ENCODE data around the gene RASSF4.

RASSF4 gene

DNA sequence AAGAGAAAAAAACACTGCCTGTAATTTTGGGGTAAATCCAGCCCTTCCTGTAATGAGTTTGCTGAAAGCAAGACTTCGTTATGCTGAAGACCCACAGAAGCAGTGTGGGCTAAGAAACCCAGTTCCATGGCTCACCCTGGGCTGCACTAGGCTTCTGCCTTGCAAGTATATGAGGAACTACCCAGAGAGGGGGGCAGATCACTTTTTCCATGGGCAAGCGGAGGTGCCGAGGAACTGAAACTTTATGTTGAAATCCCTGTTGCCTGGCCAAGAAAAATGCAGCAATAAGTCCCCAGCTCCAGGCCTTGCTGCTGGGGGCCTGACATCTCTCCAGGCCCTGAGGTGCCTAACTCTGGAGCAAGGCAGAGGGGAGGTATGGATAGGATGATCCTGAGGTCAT is 8.5 kb downstream of the RASSF4 start:
- peak; percentile 74 for DNase-seq
- Histone ChIP-seq H3K4ac (ENCODE audit: low read depth in 1 of 2, low read length in 2 of 2) (peak overlapping the region in 1 of 2 experiments; percentile 47), H3K27me3 (ENCODE audit: control insufficient read depth in 1 of 2, insufficient read depth in 1 of 2, low read length in 2 of 2) (no peaks in the 10 kb centered on the region), H3K9ac (ENCODE audit: low read length) (peak overlapping the region; percentile 74), H4K8ac (ENCODE audit: low read length) (no peak overlapping the region), H2AK5ac (ENCODE audit: low read length, severe bottlenecking) (peak overlapping the region; percentile 63), H2BK5ac (ENCODE audit: low read depth, low read length, poor library complexity, severe bottlenecking) (no peak overlapping the region), H2AFZ (ENCODE audit: low read depth, low read length) (no peak overlapping the region), H3K36me3 (ENCODE audit: control insufficient read depth in 1 of 2, insufficient read depth in 2 of 2, low read depth in 1 of 2, low read length in 2 of 2) (peaks cover 22 to 37% of the 10 kb centered on the region in 2 experiments), H3K4me2 (ENCODE audit: low read length, poor library complexity, severe bottlenecking) (no peak overlapping the region), H2BK120ac (ENCODE audit: low read depth, low read length) (peak overlapping the region; percentile 55), H2BK12ac (ENCODE audit: low read length in 2 of 2) (peak overlapping the region; percentile 65 to 69), H3K4me1 (ENCODE audit: control insufficient read depth, insufficient read depth, low read depth, low read length) (peaks cover 41% of the 10 kb centered on the region), H3K23ac (ENCODE audit: low read length in 2 of 2) (no peak overlapping the region), H3K14ac (ENCODE audit: low read length in 2 of 2) (peak overlapping the region in 1 of 2 experiments; percentile 53), H3K18ac (ENCODE audit: low read depth in 1 of 2, low read length in 2 of 2) (peak overlapping the region; percentile 74 to 77), H3K27ac (ENCODE audit: low read length, poor library complexity, severe bottlenecking) (no peak overlapping the region), H3K4me3 (ENCODE audit: insufficient read depth in 1 of 2, low read depth in 1 of 2, low read length in 2 of 2) (peak overlapping the region in 1 of 2 experiments; percentile 57), H3K79me1 (replicated peaks; ENCODE audit: low read length, poor library complexity, severe bottlenecking) (peaks cover 23% of the 10 kb centered on the region), H2BK15ac (ENCODE audit: low read depth, poor library complexity, severe bottlenecking) (no peak overlapping the region), H3K9me3 (ENCODE audit: control insufficient read depth, low read length) (no peaks in the 10 kb centered on the region), H4K91ac (ENCODE audit: low read length) (peak overlapping the region; percentile 70)
- WGBS = 84% methylated on average over 3 of the region's 3 CpGs

DNA sequence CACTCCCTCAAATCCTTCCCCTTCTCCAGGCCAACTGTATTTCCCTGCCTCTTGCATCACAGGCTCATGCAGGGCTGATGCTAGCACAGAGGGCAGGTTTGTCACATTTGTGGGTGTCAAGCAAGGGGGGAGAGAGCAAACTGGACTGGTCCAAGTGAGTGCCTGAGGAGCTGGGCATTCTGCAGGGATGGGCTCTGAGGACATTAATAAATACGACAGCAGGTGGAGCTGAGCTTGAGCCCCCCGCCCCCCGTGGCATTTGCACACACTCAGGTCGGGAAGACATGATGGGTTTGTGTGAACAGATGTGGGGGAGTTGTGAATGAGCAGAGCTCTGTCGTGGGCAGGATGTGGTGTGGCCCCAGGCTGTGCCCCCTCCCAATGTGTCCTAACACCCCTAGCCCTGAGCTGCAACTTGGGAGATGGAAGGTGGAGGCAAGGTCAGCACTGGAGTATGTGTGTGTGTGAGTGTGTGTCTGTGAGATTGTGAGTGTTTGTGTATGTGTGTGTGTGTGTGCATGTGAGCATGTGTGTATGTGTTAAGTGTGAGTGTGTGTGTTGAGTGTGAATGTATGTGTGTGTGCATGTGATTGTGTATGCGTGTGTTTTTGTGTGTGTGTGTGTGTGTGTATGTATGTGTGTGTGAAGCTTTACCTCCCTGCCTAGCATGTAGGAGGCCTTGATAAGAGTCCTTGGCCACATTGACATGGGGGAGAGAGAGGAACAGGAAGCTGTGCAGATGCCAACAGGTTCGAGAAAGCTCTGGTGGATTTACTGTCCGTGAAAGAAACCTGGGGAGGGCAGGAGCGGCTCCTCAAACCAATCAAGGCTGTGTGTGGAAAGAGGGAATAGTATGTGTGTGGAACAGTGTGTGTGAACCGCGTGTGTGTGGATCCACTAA is 9.1 kb downstream of the RASSF4 start:
- Histone ChIP-seq H2BK120ac (ENCODE audit: low read depth, low read length) (no peak overlapping the region), H3K9me3 (ENCODE audit: control insufficient read depth, low read length) (no peaks in the 10 kb centered on the region), H2BK15ac (ENCODE audit: low read depth, poor library complexity, severe bottlenecking) (no peak overlapping the region), H3K4ac (ENCODE audit: low read depth in 1 of 2, low read length in 2 of 2) (peak overlapping the region in 1 of 2 experiments; percentile 20), H2BK12ac (ENCODE audit: low read length in 2 of 2) (peak overlapping the region; percentile 65 to 69), H3K18ac (ENCODE audit: low read depth in 1 of 2, low read length in 2 of 2) (peak overlapping the region in 1 of 2 experiments; percentile 77), H3K27me3 (ENCODE audit: control insufficient read depth in 1 of 2, insufficient read depth in 1 of 2, low read length in 2 of 2) (no peaks in the 10 kb centered on the region), H3K36me3 (ENCODE audit: control insufficient read depth in 1 of 2, insufficient read depth in 2 of 2, low read depth in 1 of 2, low read length in 2 of 2) (peaks cover 22 to 40% of the 10 kb centered on the region in 2 experiments), H3K4me2 (ENCODE audit: low read length, poor library complexity, severe bottlenecking) (no peak overlapping the region), H3K79me1 (replicated peaks; ENCODE audit: low read length, poor library complexity, severe bottlenecking) (peaks cover 23% of the 10 kb centered on the region), H3K4me1 (ENCODE audit: control insufficient read depth, insufficient read depth, low read depth, low read length) (peaks cover 37% of the 10 kb centered on the region), H3K23ac (ENCODE audit: low read length in 2 of 2) (no peak overlapping the region), H2BK5ac (ENCODE audit: low read depth, low read length, poor library complexity, severe bottlenecking) (no peak overlapping the region), H3K9ac (ENCODE audit: low read length) (peak overlapping the region; percentile 74), H4K8ac (ENCODE audit: low read length) (peak overlapping the region; percentile 31), H2AK5ac (ENCODE audit: low read length, severe bottlenecking) (peak overlapping the region; percentile 1), H3K27ac (ENCODE audit: low read length, poor library complexity, severe bottlenecking) (no peak overlapping the region), H2AFZ (ENCODE audit: low read depth, low read length) (no peak overlapping the region), H3K14ac (ENCODE audit: low read length in 2 of 2) (peak overlapping the region in 1 of 2 experiments; percentile 53), H3K4me3 (ENCODE audit: insufficient read depth in 1 of 2, low read depth in 1 of 2, low read length in 2 of 2) (peak overlapping the region in 1 of 2 experiments; percentile 57), H4K91ac (ENCODE audit: low read length) (peak overlapping the region; percentile 70)
- DNase-seq = no peak
- 88% methylated on average over 11 of the region's 11 CpGs for WGBS

DNA sequence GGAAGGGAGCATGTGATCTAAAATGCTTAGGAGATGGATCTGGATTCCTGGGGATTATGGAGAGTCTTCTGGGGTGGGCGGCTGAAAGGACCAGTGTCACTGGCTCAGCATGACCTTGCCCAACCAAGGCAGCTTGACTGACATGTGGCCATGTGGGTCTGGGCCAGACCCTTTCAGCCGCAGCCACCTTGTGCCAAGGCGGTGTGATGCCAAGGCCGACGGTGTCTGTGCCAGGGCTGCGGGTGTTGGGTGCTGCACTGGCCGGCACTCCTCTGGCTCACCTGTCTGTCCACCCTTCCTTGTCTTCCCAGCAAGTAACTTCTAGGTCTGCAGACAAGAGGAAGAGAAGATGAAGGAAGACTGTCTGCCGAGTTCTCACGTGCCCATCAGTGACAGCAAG is 10.3 kb downstream of the RASSF4 start:
- Histone ChIP-seq H3K9ac (ENCODE audit: low read length) (no peak overlapping the region), H3K18ac (ENCODE audit: low read depth in 1 of 2, low read length in 2 of 2) (no peak overlapping the region), H3K27me3 (ENCODE audit: control insufficient read depth in 1 of 2, insufficient read depth in 1 of 2, low read length in 2 of 2) (no peaks in the 10 kb centered on the region), H3K27ac (ENCODE audit: low read length, poor library complexity, severe bottlenecking) (no peak overlapping the region), H3K4me3 (ENCODE audit: insufficient read depth in 1 of 2, low read depth in 1 of 2, low read length in 2 of 2) (no peak overlapping the region), H3K23ac (ENCODE audit: low read length in 2 of 2) (no peak overlapping the region), H3K79me1 (replicated peaks; ENCODE audit: low read length, poor library complexity, severe bottlenecking) (peaks cover 23% of the 10 kb centered on the region), H3K4ac (ENCODE audit: low read depth in 1 of 2, low read length in 2 of 2) (no peak overlapping the region), H4K91ac (ENCODE audit: low read length) (peak overlapping the region; percentile 1), H3K4me2 (ENCODE audit: low read length, poor library complexity, severe bottlenecking) (no peak overlapping the region), H4K8ac (ENCODE audit: low read length) (no peak overlapping the region), H2BK12ac (ENCODE audit: low read length in 2 of 2) (no peak overlapping the region), H2BK5ac (ENCODE audit: low read depth, low read length, poor library complexity, severe bottlenecking) (no peak overlapping the region), H2BK120ac (ENCODE audit: low read depth, low read length) (no peak overlapping the region), H2BK15ac (ENCODE audit: low read depth, poor library complexity, severe bottlenecking) (no peak overlapping the region), H3K4me1 (ENCODE audit: control insufficient read depth, insufficient read depth, low read depth, low read length) (peaks cover 35% of the 10 kb centered on the region), H3K14ac (ENCODE audit: low read length in 2 of 2) (no peak overlapping the region), H3K36me3 (ENCODE audit: control insufficient read depth in 1 of 2, insufficient read depth in 2 of 2, low read depth in 1 of 2, low read length in 2 of 2) (peaks cover 22 to 40% of the 10 kb centered on the region in 2 experiments), H2AFZ (ENCODE audit: low read depth, low read length) (no peak overlapping the region), H3K9me3 (ENCODE audit: control insufficient read depth, low read length) (no peaks in the 10 kb centered on the region), H2AK5ac (ENCODE audit: low read length, severe bottlenecking) (no peak overlapping the region)
- no peak for DNase-seq
- over 99% methylated on average over 9 of the region's 9 CpGs for WGBS

DNA sequence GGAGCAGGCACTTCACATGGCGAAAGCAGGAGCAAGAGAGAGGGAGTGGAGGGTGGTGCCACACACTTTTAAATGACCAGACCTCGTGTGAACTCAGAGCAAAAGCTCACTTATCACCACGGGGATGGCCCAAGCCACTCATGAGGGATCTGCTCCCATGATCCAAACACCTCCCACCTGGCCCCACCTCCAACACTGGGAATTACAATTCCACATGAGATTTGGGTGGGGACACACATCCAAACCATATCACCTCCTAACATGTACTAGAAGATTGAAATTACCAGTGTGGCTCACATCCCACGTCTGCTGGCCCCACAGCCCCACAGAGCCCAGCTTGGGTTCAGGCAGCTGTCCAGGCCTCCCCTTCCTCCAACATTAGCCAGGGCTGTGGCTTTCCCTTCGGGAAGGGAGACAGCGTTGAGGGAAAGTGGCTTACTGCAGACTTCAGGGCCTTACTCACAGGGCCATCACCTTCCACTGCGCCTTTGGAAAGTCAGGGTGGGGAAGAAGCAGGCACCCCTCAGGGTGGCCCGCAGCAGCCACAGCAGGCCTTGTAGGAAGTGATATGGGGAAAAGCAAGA is 11.3 kb downstream of the RASSF4 start:
- Histone ChIP-seq H3K18ac (ENCODE audit: low read depth in 1 of 2, low read length in 2 of 2) (no peak overlapping the region), H3K14ac (ENCODE audit: low read length in 2 of 2) (no peak overlapping the region), H3K9ac (ENCODE audit: low read length) (no peak overlapping the region), H3K79me1 (replicated peaks; ENCODE audit: low read length, poor library complexity, severe bottlenecking) (peaks cover 18% of the 10 kb centered on the region), H3K27ac (ENCODE audit: low read length, poor library complexity, severe bottlenecking) (no peak overlapping the region), H3K4me2 (ENCODE audit: low read length, poor library complexity, severe bottlenecking) (no peak overlapping the region), H2BK15ac (ENCODE audit: low read depth, poor library complexity, severe bottlenecking) (no peak overlapping the region), H2AK5ac (ENCODE audit: low read length, severe bottlenecking) (no peak overlapping the region), H4K8ac (ENCODE audit: low read length) (no peak overlapping the region), H2BK120ac (ENCODE audit: low read depth, low read length) (no peak overlapping the region), H3K4me1 (ENCODE audit: control insufficient read depth, insufficient read depth, low read depth, low read length) (peaks cover 35% of the 10 kb centered on the region), H3K23ac (ENCODE audit: low read length in 2 of 2) (no peak overlapping the region), H4K91ac (ENCODE audit: low read length) (no peak overlapping the region), H3K36me3 (ENCODE audit: control insufficient read depth in 1 of 2, insufficient read depth in 2 of 2, low read depth in 1 of 2, low read length in 2 of 2) (peaks cover 22 to 40% of the 10 kb centered on the region in 2 experiments), H3K9me3 (ENCODE audit: control insufficient read depth, low read length) (no peaks in the 10 kb centered on the region), H3K4me3 (ENCODE audit: insufficient read depth in 1 of 2, low read depth in 1 of 2, low read length in 2 of 2) (no peak overlapping the region), H3K27me3 (ENCODE audit: control insufficient read depth in 1 of 2, insufficient read depth in 1 of 2, low read length in 2 of 2) (no peaks in the 10 kb centered on the region), H2BK12ac (ENCODE audit: low read length in 2 of 2) (peak overlapping the region in 1 of 2 experiments; percentile 7), H2BK5ac (ENCODE audit: low read depth, low read length, poor library complexity, severe bottlenecking) (no peak overlapping the region), H3K4ac (ENCODE audit: low read depth in 1 of 2, low read length in 2 of 2) (no peak overlapping the region), H2AFZ (ENCODE audit: low read depth, low read length) (no peak overlapping the region)
- no peak for DNase-seq
- 90% methylated on average over 6 of the region's 8 CpGs for WGBS

All from mesenchymal stem cell (in vitro differentiated cells and primary cell).